Prostate gland (tissue), 2 donors: ENCODE measurements around the gene CAPZB.

Experiments used
- CTCF ChIP-seq, 4 experiments: fragments of 200-600 bp in 2 of 4; fragments of 450-650 bp in 2 of 4; sonication (generic) in 2 of 4; IDR thresholded peaks; 1 replicate in 3 of 4; 2 replicates in 1 of 4; pipeline ENCODE4 v1.5.1; 2016 to 2019; ENCODE audit warnings: antibody characterized with exemption in 4 of 4, mild to moderate bottlenecking in 2 of 4, moderate library complexity in 2 of 4
- POLR2A ChIP-seq: fragments of 450-650 bp; IDR thresholded peaks from one replicate; pipeline ENCODE4 v1.6.1; 2016; ENCODE audit warnings: antibody characterized with exemption, mild to moderate bottlenecking
- POLR2AphosphoS5 ChIP-seq: sonication (generic); formaldehyde crosslinking; IDR thresholded peaks from one replicate; pipeline ENCODE4 v1.6.1; 2017; ENCODE audit warnings: antibody characterized with exemption

- TF ChIP-seq CTCF (IDR thresholded peaks at IDR 0.05) = no peak
- no peak for TF ChIP-seq POLR2A
- TF ChIP-seq POLR2AphosphoS5 = no peak
Measured at GRCh38 chr1:19416921-19417470, 68.3 kb downstream of the CAPZB start.
